Astrocyte (in vitro differentiated cells and primary cell): ENCODE measurements around the gene EIF1B.

Source experiments
- EZH2 ChIP-seq: IDR thresholded peaks from 2 replicates; pipeline ENCODE4 v1.6.1; 2012; ENCODE audit warnings: mild to moderate bottlenecking, low read length, inconsistent platforms; ENCODE audit not compliant: insufficient read depth
- TF ChIP-seq, protein P1 (sequence below): IDR thresholded peaks from 2 replicates; pipeline ENCODE4 v1.5.1; 2011; ENCODE audit warnings: low read depth, mild to moderate bottlenecking, inconsistent platforms, low read length, moderate library complexity; ENCODE audit not compliant: insufficient read depth

- TF ChIP-seq, protein P1, sequence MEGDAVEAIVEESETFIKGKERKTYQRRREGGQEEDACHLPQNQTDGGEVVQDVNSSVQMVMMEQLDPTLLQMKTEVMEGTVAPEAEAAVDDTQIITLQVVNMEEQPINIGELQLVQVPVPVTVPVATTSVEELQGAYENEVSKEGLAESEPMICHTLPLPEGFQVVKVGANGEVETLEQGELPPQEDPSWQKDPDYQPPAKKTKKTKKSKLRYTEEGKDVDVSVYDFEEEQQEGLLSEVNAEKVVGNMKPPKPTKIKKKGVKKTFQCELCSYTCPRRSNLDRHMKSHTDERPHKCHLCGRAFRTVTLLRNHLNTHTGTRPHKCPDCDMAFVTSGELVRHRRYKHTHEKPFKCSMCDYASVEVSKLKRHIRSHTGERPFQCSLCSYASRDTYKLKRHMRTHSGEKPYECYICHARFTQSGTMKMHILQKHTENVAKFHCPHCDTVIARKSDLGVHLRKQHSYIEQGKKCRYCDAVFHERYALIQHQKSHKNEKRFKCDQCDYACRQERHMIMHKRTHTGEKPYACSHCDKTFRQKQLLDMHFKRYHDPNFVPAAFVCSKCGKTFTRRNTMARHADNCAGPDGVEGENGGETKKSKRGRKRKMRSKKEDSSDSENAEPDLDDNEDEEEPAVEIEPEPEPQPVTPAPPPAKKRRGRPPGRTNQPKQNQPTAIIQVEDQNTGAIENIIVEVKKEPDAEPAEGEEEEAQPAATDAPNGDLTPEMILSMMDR, result no peak
- TF ChIP-seq EZH2, result no peak
Observed at GRCh38 chr3:40299130-40299720, 10.3 kb upstream of the EIF1B start.
